IMR-90 (cell line): Measurements from ENCODE around the gene ATP10D. TPM values are rescaled to one million over a fixed set of nuclear protein-coding genes. Genes with fewer than 3 reads are reported as not detected.
A peak's percentile ranks its signal among the peaks of the same experiment; 100 is the strongest.

ENCODE experiments used
- ATAC-seq: fragments of 200-7000 bp; cut with Tn5 transposase; 2 replicates; pipeline ENCODE4 v1.9.1; 2020; ENCODE audit warnings: low read depth, mild to moderate bottlenecking, moderate library complexity
- BruUV-seq: library from RNA; stranded (reverse); fragments of 400-500 nt; replicated peaks from 2 replicates; lab custom pipeline; 2021; lab: Mats Ljungman, UMichigan
- CTCF ChIA-PET: fragments of 300-600 bp; formaldehyde crosslinking; extraction: SDS; loops from one replicate; lab custom pipeline; 2021; ENCODE audit warnings: antibody characterized with exemption; lab: Yijun Ruan, JAX
- POLR2A ChIA-PET: fragments of 300-600 bp; sonication (Branson Sonifier 250); formaldehyde crosslinking; loops from one replicate; lab custom pipeline; 2022; ENCODE audit warnings: antibody characterized with exemption; ENCODE audit not compliant: unreplicated experiment; lab: Charles Lee
- DNase-seq: peaks from one replicate; pipeline ENCODE4 v3.0.0; 2013
- H2AFZ ChIP-seq: replicated peaks from 2 replicates; pipeline ENCODE3; 2013; ENCODE audit warnings: low read length, mild to moderate bottlenecking; ENCODE audit not compliant: poor library complexity
- H2AK5ac ChIP-seq: 2 replicates; pipeline ENCODE4 v1.6.1; 2013; ENCODE audit warnings: low read depth, low read length, inconsistent platforms
- H2AK9ac ChIP-seq: replicated peaks from 2 replicates; pipeline ENCODE3; 2013; ENCODE audit warnings: mild to moderate bottlenecking, low read depth, low read length, moderate library complexity; ENCODE audit not compliant: poor library complexity
- H2BK120ac ChIP-seq: 2 replicates; pipeline ENCODE4 v1.6.1; 2013; ENCODE audit warnings: low read depth, low read length, inconsistent platforms
- H2BK15ac ChIP-seq: 3 replicates; pipeline ENCODE4 v1.6.1; 2013; ENCODE audit warnings: low read depth, low read length, inconsistent platforms
- H2BK20ac ChIP-seq: 2 replicates; pipeline ENCODE4 v1.6.1; 2013; ENCODE audit warnings: low read depth, mild to moderate bottlenecking, inconsistent platforms, low read length, moderate library complexity
- H2BK5ac ChIP-seq: 2 replicates; pipeline ENCODE4 v1.6.1; 2013; ENCODE audit warnings: mild to moderate bottlenecking, low read depth, low read length, inconsistent platforms; ENCODE audit not compliant: poor library complexity, severe bottlenecking
- H3K14ac ChIP-seq: replicated peaks from 2 replicates; pipeline ENCODE4 v1.6.1; 2013; ENCODE audit warnings: low read depth, low read length, inconsistent platforms
- H3K18ac ChIP-seq: 2 replicates; pipeline ENCODE4 v1.6.1; 2013; ENCODE audit warnings: low read depth, low read length, control low read depth
- H3K23ac ChIP-seq: 2 replicates; pipeline ENCODE4 v1.6.1; 2013; ENCODE audit warnings: low read depth, low read length, inconsistent platforms
- H3K27ac ChIP-seq: 2 replicates; pipeline ENCODE4 v1.5.1; 2013; ENCODE audit warnings: mild to moderate bottlenecking, control low read depth, low read length; ENCODE audit not compliant: insufficient read depth
- H3K27me3 ChIP-seq: 2 replicates; pipeline ENCODE4 v1.6.1; 2013; ENCODE audit warnings: low read length; ENCODE audit not compliant: control insufficient read depth, insufficient read depth
- H3K36me3 ChIP-seq: 2 replicates; pipeline ENCODE4 v1.6.1; 2013; ENCODE audit warnings: low read length, mixed read lengths; ENCODE audit not compliant: control insufficient read depth, insufficient read depth
- H3K4ac ChIP-seq: 2 replicates; pipeline ENCODE4 v1.6.1; 2013; ENCODE audit warnings: low read depth, low read length, inconsistent platforms
- H3K4me1 ChIP-seq: 2 replicates; pipeline ENCODE4 v1.6.1; 2013; ENCODE audit warnings: low read length, mixed read lengths; ENCODE audit not compliant: control insufficient read depth, insufficient read depth
- H3K4me2 ChIP-seq: 2 replicates; pipeline ENCODE4 v1.6.1; 2013; ENCODE audit warnings: low read depth, mild to moderate bottlenecking, control low read depth, low read length, moderate library complexity
- H3K4me3 ChIP-seq: 2 replicates; pipeline ENCODE4 v1.5.1; 2013; ENCODE audit warnings: low read depth, mild to moderate bottlenecking, control low read depth, low read length, moderate library complexity; ENCODE audit not compliant: insufficient read depth
- H3K56ac ChIP-seq: 2 replicates; pipeline ENCODE4 v1.6.1; 2013; ENCODE audit warnings: low read length, inconsistent platforms; ENCODE audit not compliant: insufficient read depth; ENCODE audit errors: extremely low read depth
- H3K79me1 ChIP-seq, 2 experiments: 2 replicates each; pipeline ENCODE4 v1.6.1; 2013; ENCODE audit warnings: low read length in 2 of 2, inconsistent platforms in 1 of 2, low read depth in 1 of 2
- H3K9ac ChIP-seq: 2 replicates; pipeline ENCODE4 v1.6.1; 2013; ENCODE audit warnings: low read depth, low read length, control low read depth
- H3K9me1 ChIP-seq: 2 replicates; pipeline ENCODE4 v1.6.1; 2013; ENCODE audit warnings: low read length, inconsistent platforms; ENCODE audit not compliant: insufficient read depth
- H3K9me3 ChIP-seq: 2 replicates; pipeline ENCODE4 v1.6.1; 2013; ENCODE audit warnings: low read length; ENCODE audit not compliant: control insufficient read depth, insufficient read depth
- H4K20me1 ChIP-seq: 2 replicates; pipeline ENCODE4 v1.6.1; 2013; ENCODE audit warnings: low read length, inconsistent platforms; ENCODE audit not compliant: insufficient read depth
- H4K5ac ChIP-seq: 2 replicates; pipeline ENCODE4 v1.6.1; 2013; ENCODE audit warnings: mild to moderate bottlenecking, low read depth, low read length, control low read depth
- H4K8ac ChIP-seq, 2 experiments: 2 replicates each; pipeline ENCODE4 v1.6.1; 2013; ENCODE audit warnings: low read depth in 2 of 2, low read length in 2 of 2, control low read depth in 1 of 2, inconsistent platforms in 1 of 2
- H4K91ac ChIP-seq: 2 replicates; pipeline ENCODE4 v1.6.1; 2013; ENCODE audit warnings: low read depth, low read length, inconsistent platforms; ENCODE audit not compliant: insufficient read depth
- BHLHE40 ChIP-seq: fragments of 150-350 bp; IDR thresholded peaks from 2 replicates; pipeline ENCODE4 v1.6.1; 2016; ENCODE audit warnings: mild to moderate bottlenecking, low read depth, low read length
- CEBPB ChIP-seq: IDR thresholded peaks from 2 replicates; pipeline ENCODE4 v1.6.1; 2012; ENCODE audit warnings: low read depth, low read length, improper control_type of control experiment
- CHD1 ChIP-seq: IDR thresholded peaks from 2 replicates; pipeline ENCODE4 v1.6.1; 2012; ENCODE audit warnings: low read depth, low read length, improper control_type of control experiment
- CTCF ChIP-seq: conservative IDR thresholded peaks from 2 replicates; pipeline ENCODE4 v1.5.1; 2012; ENCODE audit warnings: mild to moderate bottlenecking, low read depth, low read length, improper control_type of control experiment
- ELK1 ChIP-seq: fragments of 150-350 bp; IDR thresholded peaks from 2 replicates; pipeline ENCODE4 v1.6.1; 2016; ENCODE audit warnings: low read depth, mild to moderate bottlenecking, low read length, moderate library complexity, borderline replicate concordance
- FOS ChIP-seq: fragments of 150-350 bp; IDR thresholded peaks from 2 replicates; pipeline ENCODE4 v1.6.1; 2016; ENCODE audit warnings: low read depth, low read length
- MAFK ChIP-seq: IDR thresholded peaks from 2 replicates; pipeline ENCODE4 v1.6.1; 2012; ENCODE audit warnings: low read depth, low read length, improper control_type of control experiment
- MAZ ChIP-seq: IDR thresholded peaks from 2 replicates; pipeline ENCODE4 v1.6.1; 2012; ENCODE audit warnings: low read depth, mild to moderate bottlenecking, low read length, improper control_type of control experiment, moderate library complexity, borderline replicate concordance
- MXI1 ChIP-seq: IDR thresholded peaks from 2 replicates; pipeline ENCODE4 v1.6.1; 2012; ENCODE audit warnings: low read depth, mild to moderate bottlenecking, low read length, moderate library complexity, borderline replicate concordance
- NFE2L2 ChIP-seq: fragments of 150-350 bp; IDR thresholded peaks from 2 replicates; pipeline ENCODE4 v1.6.1; 2016; ENCODE audit warnings: low read depth, mild to moderate bottlenecking, low read length
- POLR2A ChIP-seq: IDR thresholded peaks from 2 replicates; pipeline ENCODE4 v1.6.1; 2012; ENCODE audit warnings: mild to moderate bottlenecking, low read depth, low read length
- RAD21 ChIP-seq: IDR thresholded peaks from 2 replicates; pipeline ENCODE4 v1.6.1; 2012; ENCODE audit warnings: low read length, improper control_type of control experiment
- RCOR1 ChIP-seq: IDR thresholded peaks from 2 replicates; pipeline ENCODE4 v1.6.1; 2012; ENCODE audit warnings: mild to moderate bottlenecking, low read length, improper control_type of control experiment; ENCODE audit not compliant: insufficient replicate concordance
- RFX5 ChIP-seq: IDR thresholded peaks from 2 replicates; pipeline ENCODE4 v1.8.0; 2012; ENCODE audit warnings: low read depth, mild to moderate bottlenecking, low read length, moderate library complexity
- SMC3 ChIP-seq: fragments of 150-350 bp; IDR thresholded peaks from 2 replicates; pipeline ENCODE4 v1.6.1; 2016; ENCODE audit warnings: low read depth, mild to moderate bottlenecking, antibody characterized with exemption, low read length, moderate library complexity
- USF2 ChIP-seq: fragments of 150-350 bp; IDR thresholded peaks from 2 replicates; pipeline ENCODE4 v1.6.1; 2017; ENCODE audit warnings: mild to moderate bottlenecking, antibody characterized with exemption, low read length, low read depth
- WGBS, 2 experiments: methylation state at CpG; one replicate each; pipeline versions ENCODE4 v1.1.5 to v1.1.7; 2013; ENCODE audit warnings: missing lambda C conversion rate in 2 of 2; ENCODE audit not compliant: insufficient read length in 1 of 2; ENCODE audit errors: extremely low coverage in 2 of 2; 5-methylcytosine and 5-hydroxymethylcytosine counted together
- dilution Hi-C: fragments of 300-500 bp; cut with HindIII; formaldehyde crosslinking; loops from one replicate; pipeline ENCODE4 v1.14.3; 2018; ENCODE audit warnings: low sequenced_read_pairs; ENCODE audit not compliant: unreplicated experiment
- in situ Hi-C: fragments of 300-500 bp; cut with MboI; formaldehyde crosslinking; loops from 3 replicates; pipeline ENCODE4 v1.14.3; 2019; ENCODE audit warnings: low sequenced_read_pairs, inconsistent platforms, mixed read lengths
- intact Hi-C: fragments of 100-400 bp; cut with micrococcal nuclease; formaldehyde crosslinking; loops from 2 replicates; pipeline ENCODE4 v1.10.0; 2022
- polyA plus RNA-seq, 3 experiments: library from polyadenylated mRNA; depleted of rRNA; stranded (reverse); fragments of >200 nt; gene quantifications; 2 replicates each; pipeline ENCODE4 v1.2.3, GENCODE V29; 2012; ENCODE audit warnings: low replicate concordance in 1 of 3
- total RNA-seq: library from RNA; depleted of rRNA; stranded (reverse); fragments of >200 nt; gene quantifications from 2 replicates; pipeline ENCODE4 v1.2.3, GENCODE V29; 2012

Gene ATP10D
- total and polyA plus RNA-seq, 2 of the 4 experiments (the other 2 are of a cell fraction) = 28.9 to 135 TPM

GRCh38 chr4:47478804-47479203 lies 6.3 kb upstream of the ATP10D start:
- BruUV-seq = no TSS peak
- no peak overlapping the region for H2BK5ac ChIP-seq
- H2BK20ac ChIP-seq = no peak overlapping the region
- intact Hi-C loops (no loop called here), dilution Hi-C loops (no loop called here), in situ Hi-C loops (no loop called here)
- H4K91ac ChIP-seq = no peak overlapping the region
- no peak overlapping the region for H2BK15ac ChIP-seq
- no peak overlapping the region for H3K14ac ChIP-seq
- peak overlapping the region; percentile 76; the same call in 1 of the 2 replicates for H2AK5ac ChIP-seq
- no peak overlapping the region for H3K27ac ChIP-seq
- TF ChIP-seq BHLHE40 (no peak), MAFK (no peak), RAD21 (no peak), ELK1 (no peak), RCOR1 (no peak), SMC3 (no peak), RFX5 (no peak), CEBPB (no peak), CTCF (no peak), CHD1 (no peak), USF2 (no peak), FOS (no peak), NFE2L2 (no peak), MXI1 (no peak), MAZ (no peak), POLR2A (no peak)
- H3K56ac ChIP-seq = no peak overlapping the region
- H3K4me2 ChIP-seq = no peak overlapping the region
- H3K4me3 ChIP-seq = no peak overlapping the region
- no peak overlapping the region; the same call in 1 of the 2 replicates for H3K23ac ChIP-seq
- no peak overlapping the region for H4K8ac ChIP-seq
- peaks cover under 1% of the 10 kb centered on the region; the same call in 1 of the 2 replicates for H3K4me1 ChIP-seq
- H2AFZ ChIP-seq = no peak overlapping the region
- no peaks in the 10 kb centered on the region for H3K79me1 ChIP-seq
- no peaks in the 10 kb centered on the region for H3K27me3 ChIP-seq
- H4K5ac ChIP-seq = no peak overlapping the region
- no peaks in the 10 kb centered on the region for H3K36me3 ChIP-seq
- CTCF ChIA-PET = no interaction called here
- H3K18ac ChIP-seq = no peak overlapping the region
- H4K20me1 ChIP-seq = no peaks in the 10 kb centered on the region
- no peaks in the 10 kb centered on the region for H3K9me3 ChIP-seq
- H2BK120ac ChIP-seq = no peak overlapping the region
- no peak overlapping the region for H3K9ac ChIP-seq
- H3K9me1 ChIP-seq = no peaks in the 10 kb centered on the region
- no peak overlapping the region for H2AK9ac ChIP-seq
- POLR2A ChIA-PET = no interaction called here
- 95% methylated on average over 3 of the region's 4 CpGs; no CpG with 5 or more reads in 1 of the 2 experiments for WGBS, 2 experiments
- H3K4ac ChIP-seq = no peak overlapping the region
- DNase-seq = no peak
- no peak for ATAC-seq
